SJCRH30 (cell line): ENCODE data around the gene PGBD2. TPM values are rescaled to one million over a fixed set of nuclear protein-coding genes. Genes with fewer than 3 reads are reported as not detected.
"Not testable (repeated sequence)": the region's sequence is repeated elsewhere in the genome, so short reads cannot be mapped to it uniquely, and the experiment has no call there.

Experiments
- DNase-seq, 2 experiments: peaks; one replicate each; pipeline ENCODE4 v3.0.0-alpha.2; 2015 to 2020
- H3K27ac ChIP-seq: fragments of 250-450 bp; sonication (Bioruptor Pico); 2 replicates; pipeline ENCODE4 v1.5.1; 2020; ENCODE audit warnings: mild to moderate bottlenecking, moderate library complexity
- H3K27me3 ChIP-seq: fragments of 250-450 bp; sonication (Bioruptor Pico); 2 replicates; pipeline ENCODE4 v1.5.1; 2020; ENCODE audit warnings: mild to moderate bottlenecking, moderate library complexity
- H3K36me3 ChIP-seq: fragments of 250-450 bp; sonication (Bioruptor Pico); 2 replicates; pipeline ENCODE4 v1.5.1; 2020; ENCODE audit warnings: mild to moderate bottlenecking, moderate library complexity
- H3K4me1 ChIP-seq: fragments of 250-450 bp; sonication (Bioruptor Pico); 2 replicates; pipeline ENCODE4 v1.5.1; 2020; ENCODE audit warnings: mild to moderate bottlenecking, moderate library complexity
- H3K4me3 ChIP-seq: fragments of 250-450 bp; sonication (Bioruptor Pico); 2 replicates; pipeline ENCODE4 v1.5.1; 2020; ENCODE audit warnings: mild to moderate bottlenecking, moderate library complexity
- H3K9me3 ChIP-seq: fragments of 250-450 bp; sonication (Bioruptor Pico); replicated peaks from 2 replicates; pipeline ENCODE4 v1.5.1; 2020; ENCODE audit warnings: mild to moderate bottlenecking, moderate library complexity
- total RNA-seq: library from RNA; depleted of rRNA; stranded (reverse); fragments of >200 nt; shearing (Covaris generic); gene quantifications from 2 replicates; pipeline ENCODE4 v1.2.3, GENCODE V29; 2014; rRNA removed

The PGBD2 gene
- total RNA-seq, 1 experiment from 2014 or later, result 5.6 TPM

- H3K4me3 ChIP-seq, H3K27ac ChIP-seq, H3K36me3 ChIP-seq, H3K9me3 ChIP-seq, DNase-seq, H3K4me1 ChIP-seq, H3K27me3 ChIP-seq: not testable (repeated sequence)
Measured at GRCh38 chr1:248930037-248930436, 24.0 kb downstream of the PGBD2 start.

GRCh38 chr1:248938173-248938809 lies 32.3 kb downstream of the PGBD2 start:
- H3K27ac ChIP-seq, H3K27me3 ChIP-seq, H3K4me1 ChIP-seq, H3K4me3 ChIP-seq, H3K36me3 ChIP-seq, H3K9me3 ChIP-seq, DNase-seq: not testable (repeated sequence)

- H3K27ac ChIP-seq, H3K4me3 ChIP-seq, H3K27me3 ChIP-seq, H3K36me3 ChIP-seq, H3K9me3 ChIP-seq, H3K4me1 ChIP-seq, DNase-seq: not testable (repeated sequence)
Measured at GRCh38 chr1:248944134-248944999, 38.3 kb downstream of the PGBD2 start.

GRCh38 chr1:248945000-248945423 lies 39.0 kb downstream of the PGBD2 start:
- H3K9me3 ChIP-seq, H3K36me3 ChIP-seq, H3K27ac ChIP-seq, DNase-seq, H3K4me3 ChIP-seq, H3K27me3 ChIP-seq, H3K4me1 ChIP-seq: not testable (repeated sequence)

GRCh38 chr1:248945453-248945852 lies 39.4 kb downstream of the PGBD2 start:
- not testable (repeated sequence) for H3K4me3 ChIP-seq, H3K4me1 ChIP-seq, H3K9me3 ChIP-seq, H3K27me3 ChIP-seq, H3K27ac ChIP-seq, H3K36me3 ChIP-seq, DNase-seq

GRCh38 chr1:248945856-248946416 lies 39.9 kb downstream of the PGBD2 start:
- not testable (repeated sequence) for H3K27ac ChIP-seq, H3K4me3 ChIP-seq, H3K9me3 ChIP-seq, H3K4me1 ChIP-seq, H3K36me3 ChIP-seq, H3K27me3 ChIP-seq, DNase-seq

Other genes with a start within 250 kb of the PGBD2 start
- gene OR14I1, start 203.5 kb upstream of the PGBD2 start, total RNA-seq, result not detected in 2 replicates
- gene LYPD8, start 150.5 kb upstream of the PGBD2 start, total RNA-seq, result 0.91 and 1.6 TPM in 2 replicates
- gene SH3BP5L, start 80.3 kb upstream of the PGBD2 start, total RNA-seq, result 14.2 and 15.8 TPM in 2 replicates
- gene ZNF672, start 68.0 kb upstream of the PGBD2 start, total RNA-seq, result 15.9 and 17.0 TPM in 2 replicates
- gene ZNF692, start 47.1 kb upstream of the PGBD2 start, total RNA-seq, result 17.2 and 26.4 TPM in 2 replicates